ENCODE results near the gene ENSA. TPM values are rescaled to one million over a fixed set of nuclear protein-coding genes. Genes with fewer than 3 reads are reported as not detected.
"Not testable (repeated sequence)": the region's sequence is repeated elsewhere in the genome, so short reads cannot be mapped to it uniquely, and the experiment has no call there.

The ENSA gene
- total and polyA plus RNA-seq, 2 experiments from 2014 or later: 114 to 200 TPM

DNA sequence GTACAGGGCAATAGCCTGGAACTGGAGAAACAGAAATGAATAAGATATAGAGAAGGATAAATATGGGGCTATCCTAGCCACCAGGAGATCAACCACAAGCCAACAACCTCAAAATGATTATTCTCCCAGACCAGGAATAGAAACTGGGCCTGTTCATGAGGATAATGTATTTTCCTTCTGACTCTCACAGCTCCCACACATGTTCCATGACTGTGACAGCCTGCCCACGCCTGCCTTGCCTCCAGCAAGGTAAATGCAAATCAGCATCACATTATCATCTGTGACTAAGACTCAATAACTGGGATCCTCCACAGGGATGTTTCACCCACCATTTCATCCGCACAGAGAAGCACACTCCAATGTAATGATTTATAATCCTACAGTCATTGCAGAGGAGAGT lies 3.3 kb downstream of the ENSA start:
- H3K36me3 ChIP-seq (ENCODE audit: insufficient read depth): peaks cover 40% of the 10 kb centered on the region

DNA sequence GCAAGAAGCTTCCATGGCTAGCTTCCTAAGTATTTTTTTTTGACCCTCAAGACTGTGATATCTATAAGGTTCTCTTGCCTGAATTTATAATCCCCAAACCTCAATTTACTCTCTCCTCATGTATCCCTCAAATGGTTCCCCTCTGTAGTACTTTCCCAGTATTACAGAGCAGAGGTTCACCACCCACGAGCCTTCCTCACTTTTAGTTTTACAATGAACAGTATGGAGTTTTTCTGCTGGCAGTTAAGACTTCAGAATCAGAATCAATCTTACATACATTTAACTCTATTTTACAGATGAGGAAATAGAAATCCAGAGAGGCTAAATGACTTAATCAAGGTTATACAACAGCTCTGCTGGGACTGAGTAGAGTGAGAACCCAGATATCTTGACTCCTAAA lies 4.9 kb downstream of the ENSA start:
- H3K36me3 Mint-ChIP-seq (ENCODE audit: low read depth): peaks cover 81% of the 10 kb centered on the region
- not testable (repeated sequence) for H3K4me2 ChIP-seq; ATAC-seq; H2AFZ ChIP-seq; H3K4me3 Mint-ChIP-seq; H3K4me3 ChIP-seq; DNase-seq (ENCODE audit: low spot score); H3K9me2 ChIP-seq (ENCODE audit: insufficient read depth); H3K9me3 Mint-ChIP-seq; H3K27me3 ChIP-seq (ENCODE audit: insufficient read depth); H3K27me3 Mint-ChIP-seq (ENCODE audit: insufficient read depth, low read depth, poor library complexity)
- H3K36me3 ChIP-seq (ENCODE audit: insufficient read depth): peaks cover 55% of the 10 kb centered on the region
- H3F3A ChIP-seq (replicated peaks; ENCODE audit: low read depth): peaks cover 32% of the 10 kb centered on the region
- H3K4me1 ChIP-seq (ENCODE audit: insufficient read depth): peaks cover 25% of the 10 kb centered on the region
- H3K4me1 Mint-ChIP-seq: peaks cover 38% of the 10 kb centered on the region
- H3K27ac ChIP-seq (ENCODE audit: low read depth): 0 out of 2 replicates have a peak overlapping the region, but pooled peaks have one; percentile 50
- peaks cover 53% of the 10 kb centered on the region for H3K79me2 ChIP-seq (replicated peaks; ENCODE audit: insufficient read depth)
- H4K20me1 ChIP-seq (replicated peaks; ENCODE audit: insufficient read depth): peaks cover 17% of the 10 kb centered on the region
- H3K27ac Mint-ChIP-seq: peak overlapping the region; percentile 21

More for the DNA sequence above, 3.3 kb downstream of the ENSA start:
- peaks cover 4% of the 10 kb centered on the region for H3K27me3 Mint-ChIP-seq (ENCODE audit: insufficient read depth, low read depth, poor library complexity)
- H3K9me2 ChIP-seq (ENCODE audit: insufficient read depth): no peaks in the 10 kb centered on the region
- no peak overlapping the region for H3K4me2 ChIP-seq
- no peak overlapping the region for H3K4me3 ChIP-seq
- peaks cover 44% of the 10 kb centered on the region for H3K4me1 Mint-ChIP-seq
- H2AFZ ChIP-seq: no peak overlapping the region
- peaks cover 10% of the 10 kb centered on the region for H4K20me1 ChIP-seq (replicated peaks; ENCODE audit: insufficient read depth)
- no peak overlapping the region for H3K4me3 Mint-ChIP-seq
- peak overlapping the region; percentile 51; the same call in 1 of the 2 replicates for H3K27ac ChIP-seq (ENCODE audit: low read depth)
- DNase-seq (ENCODE audit: low spot score) (no peak), ATAC-seq (no peak)
- H3F3A ChIP-seq (replicated peaks; ENCODE audit: low read depth): peaks cover 29% of the 10 kb centered on the region
- H3K36me3 Mint-ChIP-seq (ENCODE audit: low read depth): peaks cover 69% of the 10 kb centered on the region
- H3K4me1 ChIP-seq (ENCODE audit: insufficient read depth): peaks cover 28% of the 10 kb centered on the region
- TF ChIP-seq STAT1 (IDR thresholded peaks at IDR 0.05; ENCODE audit: unreplicated experiment) (no peak), POLR2AphosphoS5 (IDR thresholded peaks at IDR 0.05; ENCODE audit: low read depth) (no peak), JUNB (IDR thresholded peaks at IDR 0.05; ENCODE audit: unreplicated experiment) (no peak), EZH2phosphoT487 (IDR thresholded peaks at IDR 0.05; ENCODE audit: unreplicated experiment) (no peak)
- H3K79me2 ChIP-seq (replicated peaks; ENCODE audit: insufficient read depth): peaks cover 53% of the 10 kb centered on the region
- H3K27me3 ChIP-seq (ENCODE audit: insufficient read depth): no peaks in the 10 kb centered on the region
- no peaks in the 10 kb centered on the region for H3K9me3 Mint-ChIP-seq
- no peak overlapping the region for H3K27ac Mint-ChIP-seq

DNA sequence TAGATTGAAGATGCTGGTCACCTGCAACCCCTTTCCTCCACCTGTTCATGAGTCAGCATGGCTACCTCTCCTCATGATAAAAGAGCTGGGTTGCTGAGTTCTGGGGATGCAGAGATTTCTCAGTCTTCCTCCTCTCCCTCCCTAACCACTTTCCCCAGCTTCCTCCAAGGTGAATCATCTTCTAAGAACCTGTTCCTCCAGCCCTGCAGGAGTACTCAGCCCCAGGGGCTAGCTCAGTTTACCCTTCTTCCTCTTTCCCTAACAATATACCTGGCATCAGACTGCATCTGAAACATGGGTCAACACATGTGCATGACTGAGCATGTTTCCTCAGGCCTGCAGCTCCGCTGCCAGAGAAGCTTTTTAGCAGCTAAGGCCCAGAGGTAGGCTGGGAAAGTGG lies 5.3 kb downstream of the ENSA start:
- peaks cover 32% of the 10 kb centered on the region for H3F3A ChIP-seq (replicated peaks; ENCODE audit: low read depth)
- peaks cover 25% of the 10 kb centered on the region for H3K4me1 ChIP-seq (ENCODE audit: insufficient read depth)
- not testable (repeated sequence) for H3K4me3 ChIP-seq; H3K4me3 Mint-ChIP-seq; DNase-seq (ENCODE audit: low spot score); H3K4me2 ChIP-seq; H2AFZ ChIP-seq; ATAC-seq; H3K9me3 Mint-ChIP-seq; H3K27me3 ChIP-seq (ENCODE audit: insufficient read depth); H3K27me3 Mint-ChIP-seq (ENCODE audit: insufficient read depth, low read depth, poor library complexity); H3K9me2 ChIP-seq (ENCODE audit: insufficient read depth)
- H3K4me1 Mint-ChIP-seq: peaks cover 38% of the 10 kb centered on the region
- peaks cover 56% of the 10 kb centered on the region for H3K79me2 ChIP-seq (replicated peaks; ENCODE audit: insufficient read depth)
- peaks cover 17% of the 10 kb centered on the region for H4K20me1 ChIP-seq (replicated peaks; ENCODE audit: insufficient read depth)
- H3K36me3 Mint-ChIP-seq (ENCODE audit: low read depth): peaks cover 85% of the 10 kb centered on the region
- H3K36me3 ChIP-seq (ENCODE audit: insufficient read depth): peaks cover 59% of the 10 kb centered on the region
- peak overlapping the region; percentile 21 for H3K27ac Mint-ChIP-seq
- peak overlapping the region; percentile 35 for H3K27ac ChIP-seq (ENCODE audit: low read depth)

DNA sequence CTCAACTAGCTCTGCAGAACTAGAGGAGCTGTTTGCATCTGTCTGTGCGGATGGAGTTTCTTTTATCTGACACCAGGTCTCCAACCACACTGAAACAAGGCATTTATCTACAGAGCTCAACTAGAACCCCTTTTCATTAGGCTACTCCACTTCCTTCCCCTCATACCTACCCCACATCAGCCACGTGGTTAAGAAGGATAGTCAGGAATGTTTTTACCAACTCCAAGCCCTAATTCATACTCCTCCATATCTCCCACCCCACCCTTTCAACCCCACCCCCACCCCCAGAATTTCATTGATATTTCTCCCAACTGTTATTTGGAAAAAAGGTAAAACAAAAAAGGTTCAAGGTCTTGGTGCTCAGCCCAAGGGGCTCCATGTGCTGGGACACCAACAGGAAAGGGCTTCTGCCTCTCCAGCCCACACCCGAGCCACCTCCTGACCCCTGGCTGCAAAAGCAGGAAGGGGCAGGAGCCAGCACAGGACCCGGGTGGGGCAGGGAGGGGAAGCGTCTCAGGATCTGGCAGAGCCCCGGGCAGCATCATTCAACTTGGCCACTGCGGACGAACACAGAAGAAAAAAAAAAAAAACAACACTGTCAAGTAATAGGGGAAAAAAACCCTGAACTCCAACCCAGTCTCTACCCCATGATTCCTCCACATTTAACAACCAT lies 7.0 kb downstream of the ENSA start:
- H3K27ac ChIP-seq (ENCODE audit: low read depth): peak overlapping the region; percentile 93
- Mint-ChIP-seq H3K4me3 (peak overlapping the region; percentile 26; the same call in 1 of the 3 replicates), H3K36me3 (ENCODE audit: low read depth) (peaks cover 89% of the 10 kb centered on the region), H3K27me3 (ENCODE audit: insufficient read depth, low read depth, poor library complexity) (peaks cover 2% of the 10 kb centered on the region), H3K4me1 (peaks cover 36% of the 10 kb centered on the region), H3K27ac (peak overlapping the region; percentile 87), H3K9me3 (no peaks in the 10 kb centered on the region)
- H3K27me3 ChIP-seq (ENCODE audit: insufficient read depth): no peaks in the 10 kb centered on the region
- ATAC-seq: peak; percentile 92
- TF ChIP-seq, protein P1, sequence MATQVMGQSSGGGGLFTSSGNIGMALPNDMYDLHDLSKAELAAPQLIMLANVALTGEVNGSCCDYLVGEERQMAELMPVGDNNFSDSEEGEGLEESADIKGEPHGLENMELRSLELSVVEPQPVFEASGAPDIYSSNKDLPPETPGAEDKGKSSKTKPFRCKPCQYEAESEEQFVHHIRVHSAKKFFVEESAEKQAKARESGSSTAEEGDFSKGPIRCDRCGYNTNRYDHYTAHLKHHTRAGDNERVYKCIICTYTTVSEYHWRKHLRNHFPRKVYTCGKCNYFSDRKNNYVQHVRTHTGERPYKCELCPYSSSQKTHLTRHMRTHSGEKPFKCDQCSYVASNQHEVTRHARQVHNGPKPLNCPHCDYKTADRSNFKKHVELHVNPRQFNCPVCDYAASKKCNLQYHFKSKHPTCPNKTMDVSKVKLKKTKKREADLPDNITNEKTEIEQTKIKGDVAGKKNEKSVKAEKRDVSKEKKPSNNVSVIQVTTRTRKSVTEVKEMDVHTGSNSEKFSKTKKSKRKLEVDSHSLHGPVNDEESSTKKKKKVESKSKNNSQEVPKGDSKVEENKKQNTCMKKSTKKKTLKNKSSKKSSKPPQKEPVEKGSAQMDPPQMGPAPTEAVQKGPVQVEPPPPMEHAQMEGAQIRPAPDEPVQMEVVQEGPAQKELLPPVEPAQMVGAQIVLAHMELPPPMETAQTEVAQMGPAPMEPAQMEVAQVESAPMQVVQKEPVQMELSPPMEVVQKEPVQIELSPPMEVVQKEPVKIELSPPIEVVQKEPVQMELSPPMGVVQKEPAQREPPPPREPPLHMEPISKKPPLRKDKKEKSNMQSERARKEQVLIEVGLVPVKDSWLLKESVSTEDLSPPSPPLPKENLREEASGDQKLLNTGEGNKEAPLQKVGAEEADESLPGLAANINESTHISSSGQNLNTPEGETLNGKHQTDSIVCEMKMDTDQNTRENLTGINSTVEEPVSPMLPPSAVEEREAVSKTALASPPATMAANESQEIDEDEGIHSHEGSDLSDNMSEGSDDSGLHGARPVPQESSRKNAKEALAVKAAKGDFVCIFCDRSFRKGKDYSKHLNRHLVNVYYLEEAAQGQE (IDR thresholded peaks at IDR 0.05; ENCODE audit: unreplicated experiment): no peak
- peak; percentile 26 to 64; a peak in 3 of 4 replicates for TF ChIP-seq CTCF (conservative IDR thresholded peaks at IDR 0.05; ENCODE audit: low read depth in 2 of 2)
- peaks cover 29% of the 10 kb centered on the region for H3F3A ChIP-seq (replicated peaks; ENCODE audit: low read depth)
- H3K79me2 ChIP-seq (replicated peaks; ENCODE audit: insufficient read depth): peaks cover 45% of the 10 kb centered on the region
- DNase-seq (ENCODE audit: low spot score): peak; percentile 65
- peak overlapping the region; percentile 9; the same call in 1 of the 2 replicates for H3K4me2 ChIP-seq
- peaks cover 15% of the 10 kb centered on the region for H3K4me1 ChIP-seq (ENCODE audit: insufficient read depth)
- no peaks in the 10 kb centered on the region for H3K9me2 ChIP-seq (ENCODE audit: insufficient read depth)
- no peak overlapping the region for H2AFZ ChIP-seq
- no peak overlapping the region for H3K4me3 ChIP-seq
- peaks cover 67% of the 10 kb centered on the region for H3K36me3 ChIP-seq (ENCODE audit: insufficient read depth)
- peaks cover 17% of the 10 kb centered on the region for H4K20me1 ChIP-seq (replicated peaks; ENCODE audit: insufficient read depth)
